PC-3 (cell line): Measurements from ENCODE around the gene DIO1.

ENCODE experiments used
- EZH2 ChIP-seq: fragments of 300-600 bp; sonication (generic); IDR thresholded peaks from one replicate; pipeline ENCODE4 v1.6.1; 2017; ENCODE audit warnings: antibody characterized with exemption, mild to moderate bottlenecking, low read length; ENCODE audit not compliant: unreplicated experiment
- EZH2phosphoT487 ChIP-seq: fragments of 300-600 bp; sonication (generic); IDR thresholded peaks from 2 replicates; pipeline ENCODE4 v1.6.1; 2018; ENCODE audit warnings: mild to moderate bottlenecking, antibody characterized with exemption, low read length, borderline replicate concordance
- TF ChIP-seq, protein P1 (sequence below): fragments of 300-600 bp; sonication (generic); conservative IDR thresholded peaks from 2 replicates; pipeline ENCODE4 v1.5.1; 2017; ENCODE audit warnings: antibody characterized with exemption, low read depth, mild to moderate bottlenecking, low read length

DNA sequence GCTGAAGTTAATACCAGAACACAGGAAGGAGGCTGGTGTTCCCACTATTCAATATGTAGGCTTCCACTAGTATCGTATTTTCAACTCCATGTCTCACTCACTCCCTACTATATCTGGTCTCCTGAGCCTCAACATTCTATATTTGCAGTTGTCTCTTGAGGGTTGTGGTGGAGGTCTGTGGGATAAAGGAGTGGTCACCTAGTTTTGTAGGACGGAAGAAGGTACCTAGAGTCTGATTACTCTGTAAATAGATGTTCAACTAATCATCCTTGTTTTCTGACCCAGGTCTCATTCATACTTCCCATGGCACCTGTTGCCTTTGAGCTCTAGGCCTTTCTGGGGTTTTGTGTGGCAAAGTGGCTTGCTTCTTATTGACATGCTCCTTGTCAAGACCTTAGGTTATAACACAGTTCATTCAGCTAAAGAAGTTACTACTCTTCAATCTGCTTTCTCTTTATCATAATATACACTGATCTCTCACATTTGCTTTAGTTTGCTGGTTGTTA lies 33.4 kb downstream of the DIO1 start:
- no peak for TF ChIP-seq EZH2phosphoT487
- TF ChIP-seq, protein P1, sequence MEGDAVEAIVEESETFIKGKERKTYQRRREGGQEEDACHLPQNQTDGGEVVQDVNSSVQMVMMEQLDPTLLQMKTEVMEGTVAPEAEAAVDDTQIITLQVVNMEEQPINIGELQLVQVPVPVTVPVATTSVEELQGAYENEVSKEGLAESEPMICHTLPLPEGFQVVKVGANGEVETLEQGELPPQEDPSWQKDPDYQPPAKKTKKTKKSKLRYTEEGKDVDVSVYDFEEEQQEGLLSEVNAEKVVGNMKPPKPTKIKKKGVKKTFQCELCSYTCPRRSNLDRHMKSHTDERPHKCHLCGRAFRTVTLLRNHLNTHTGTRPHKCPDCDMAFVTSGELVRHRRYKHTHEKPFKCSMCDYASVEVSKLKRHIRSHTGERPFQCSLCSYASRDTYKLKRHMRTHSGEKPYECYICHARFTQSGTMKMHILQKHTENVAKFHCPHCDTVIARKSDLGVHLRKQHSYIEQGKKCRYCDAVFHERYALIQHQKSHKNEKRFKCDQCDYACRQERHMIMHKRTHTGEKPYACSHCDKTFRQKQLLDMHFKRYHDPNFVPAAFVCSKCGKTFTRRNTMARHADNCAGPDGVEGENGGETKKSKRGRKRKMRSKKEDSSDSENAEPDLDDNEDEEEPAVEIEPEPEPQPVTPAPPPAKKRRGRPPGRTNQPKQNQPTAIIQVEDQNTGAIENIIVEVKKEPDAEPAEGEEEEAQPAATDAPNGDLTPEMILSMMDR = no peak
- TF ChIP-seq EZH2 = no peak
